ENCODE measurements around the gene KIRREL2. TPM values are rescaled to one million over a fixed set of nuclear protein-coding genes. Genes with fewer than 3 reads are reported as not detected.

KIRREL2 gene
- total and polyA plus RNA-seq, 3 donors from 2014 or later: 0.56 to 0.87 (median 0.84) TPM

- 66 to 70% methylated on average over 7 of the region's 7 CpGs for WGBS, 2 donors
- no peaks in the 10 kb centered on the region for H3K4me1 ChIP-seq
- no peak for TF ChIP-seq POLR2A (IDR thresholded peaks at IDR 0.05)
- TF ChIP-seq CTCF (IDR thresholded peaks at IDR 0.05): no peak
- no peaks in the 10 kb centered on the region for H3K36me3 ChIP-seq (ENCODE audit: low read depth, missing control alignments)
- intact Hi-C loops (cut with DNase I; ENCODE audit: low total_unique reads): no loop called here
- no peak for DNase-seq
- H3K9me3 ChIP-seq: no peaks in the 10 kb centered on the region
- no peak overlapping the region for H3K27ac ChIP-seq
- no peak overlapping the region for H3K4me3 ChIP-seq
- no peaks in the 10 kb centered on the region for H3K27me3 ChIP-seq
These were observed 56.9 kb downstream of the KIRREL2 start for GRCh38 chr19:35913589-35913988.

GRCh38 chr19:35915443-35915842 lies 58.7 kb downstream of the KIRREL2 start:
- WGBS, 2 donors: 70 to 77% methylated on average over 3 of the region's 3 CpGs
- Histone ChIP-seq H3K4me1 (no peaks in the 10 kb centered on the region), H3K36me3 (ENCODE audit: low read depth, missing control alignments) (no peaks in the 10 kb centered on the region), H3K27ac (no peak overlapping the region), H3K4me3 (no peak overlapping the region), H3K27me3 (no peaks in the 10 kb centered on the region), H3K9me3 (no peaks in the 10 kb centered on the region)
- intact Hi-C loops (cut with DNase I; ENCODE audit: low total_unique reads): no loop called here
- no peak for TF ChIP-seq POLR2A (IDR thresholded peaks at IDR 0.05)
- no peak for TF ChIP-seq CTCF (IDR thresholded peaks at IDR 0.05)
- no peak for DNase-seq

Small RNA genes lying within 50 kb of the gene (small RNA-seq; reads per million reads assigned to genes)
- gene RN7SL402P: 0 reads per million in 2 donors

Other genes with a start within 250 kb of the KIRREL2 start
- gene HAUS5, start 244.2 kb upstream of the KIRREL2 start, total RNA-seq: 10 to 100 TPM; 25.5 to 33.9 TPM
- gene HAUS5, start 244.2 kb upstream of the KIRREL2 start, polyA plus RNA-seq (ENCODE audit: insufficient read depth, low read depth, low replicate concordance): 24.4 TPM
- gene RBM42, start 227.9 kb upstream of the KIRREL2 start, total RNA-seq: 100 to 1,000 TPM; 105 to 109 TPM
- 64.2 TPM for gene RBM42, start 227.9 kb upstream of the KIRREL2 start, polyA plus RNA-seq (ENCODE audit: insufficient read depth, low read depth, low replicate concordance)
- 10 to 100 TPM in 1 of 2 donors, 1 to 10 TPM in 1; 4.8 to 14.4 TPM for gene ETV2, start 215.2 kb upstream of the KIRREL2 start, total RNA-seq
- 27.2 TPM for gene ETV2, start 215.2 kb upstream of the KIRREL2 start, polyA plus RNA-seq (ENCODE audit: insufficient read depth, low read depth, low replicate concordance)
- 100 to 1,000 TPM; 198 to 262 TPM for gene COX6B1, start 208.6 kb upstream of the KIRREL2 start, total RNA-seq
- gene COX6B1, start 208.6 kb upstream of the KIRREL2 start, polyA plus RNA-seq (ENCODE audit: insufficient read depth, low read depth, low replicate concordance): 322 TPM
- gene UPK1A, start 190.4 kb upstream of the KIRREL2 start, total RNA-seq: under 1 TPM; 0.37 to 0.47 TPM
- 1.0 TPM for gene UPK1A, start 190.4 kb upstream of the KIRREL2 start, polyA plus RNA-seq (ENCODE audit: insufficient read depth, low read depth, low replicate concordance)
- 10 to 100 TPM; 26.1 to 32.5 TPM for gene ZBTB32, start 152.4 kb upstream of the KIRREL2 start, total RNA-seq
- 125 TPM for gene ZBTB32, start 152.4 kb upstream of the KIRREL2 start, polyA plus RNA-seq (ENCODE audit: insufficient read depth, low read depth, low replicate concordance)
- 100 to 1,000 TPM; 109 to 110 TPM for gene KMT2B, start 138.9 kb upstream of the KIRREL2 start, total RNA-seq
- gene KMT2B, start 138.9 kb upstream of the KIRREL2 start, polyA plus RNA-seq (ENCODE audit: insufficient read depth, low read depth, low replicate concordance): 73.3 TPM
- gene IGFLR1, start 114.5 kb upstream of the KIRREL2 start, total RNA-seq: 10 to 100 TPM; 15.7 to 15.9 TPM
- 9.9 TPM for gene IGFLR1, start 114.5 kb upstream of the KIRREL2 start, polyA plus RNA-seq (ENCODE audit: insufficient read depth, low read depth, low replicate concordance)
- gene U2AF1L4, start 111.5 kb upstream of the KIRREL2 start, total RNA-seq: 10 to 100 TPM; 47.2 to 49.6 TPM
- 45.3 TPM for gene U2AF1L4, start 111.5 kb upstream of the KIRREL2 start, polyA plus RNA-seq (ENCODE audit: insufficient read depth, low read depth, low replicate concordance)
- gene PSENEN, start 111.3 kb upstream of the KIRREL2 start, total RNA-seq: 100 to 1,000 TPM; 100 to 121 TPM
- 303 TPM for gene PSENEN, start 111.3 kb upstream of the KIRREL2 start, polyA plus RNA-seq (ENCODE audit: insufficient read depth, low read depth, low replicate concordance)
- gene LIN37, start 108.3 kb upstream of the KIRREL2 start, total RNA-seq: 10 to 100 TPM; 30.2 TPM
- 24.8 TPM for gene LIN37, start 108.3 kb upstream of the KIRREL2 start, polyA plus RNA-seq (ENCODE audit: insufficient read depth, low read depth, low replicate concordance)
- gene HSPB6, start 99.9 kb upstream of the KIRREL2 start, total RNA-seq: 10 to 100 TPM; 50.9 to 57.1 TPM
- 146 TPM for gene HSPB6, start 99.9 kb upstream of the KIRREL2 start, polyA plus RNA-seq (ENCODE audit: insufficient read depth, low read depth, low replicate concordance)
- 10 to 100 TPM; 48.3 to 72.0 TPM for gene PROSER3, start 98.7 kb upstream of the KIRREL2 start, total RNA-seq
- gene PROSER3, start 98.7 kb upstream of the KIRREL2 start, polyA plus RNA-seq (ENCODE audit: insufficient read depth, low read depth, low replicate concordance): 75.9 TPM
- gene ARHGAP33, start 81.3 kb upstream of the KIRREL2 start, total RNA-seq: 100 to 1,000 TPM in 1 of 2 donors, 10 to 100 TPM in 1; 56.2 to 133 TPM
- gene ARHGAP33, start 81.3 kb upstream of the KIRREL2 start, polyA plus RNA-seq (ENCODE audit: insufficient read depth, low read depth, low replicate concordance): 46.6 TPM
- 1 to 10 TPM in 1 of 2 donors, under 1 TPM in 1; 0.99 to 1.3 TPM for gene PRODH2, start 44.1 kb upstream of the KIRREL2 start, total RNA-seq
- gene PRODH2, start 44.1 kb upstream of the KIRREL2 start, polyA plus RNA-seq (ENCODE audit: insufficient read depth, low read depth, low replicate concordance): 2.7 TPM
- 1 to 10 TPM; 1.8 to 2.7 TPM for gene NPHS1, start 4.4 kb upstream of the KIRREL2 start, total RNA-seq
- gene NPHS1, start 4.4 kb upstream of the KIRREL2 start, polyA plus RNA-seq (ENCODE audit: insufficient read depth, low read depth, low replicate concordance): 3.8 TPM
- 10 to 100 TPM; 45.7 to 54.3 TPM for gene APLP1, start 11.7 kb downstream of the KIRREL2 start, total RNA-seq
- gene APLP1, start 11.7 kb downstream of the KIRREL2 start, polyA plus RNA-seq (ENCODE audit: insufficient read depth, low read depth, low replicate concordance): 37.9 TPM
- gene NFKBID, start 43.6 kb downstream of the KIRREL2 start, total RNA-seq: 1 to 10 TPM; 3.8 to 6.0 TPM
- 2.8 TPM for gene NFKBID, start 43.6 kb downstream of the KIRREL2 start, polyA plus RNA-seq (ENCODE audit: insufficient read depth, low read depth, low replicate concordance)
- gene HCST, start 45.6 kb downstream of the KIRREL2 start, total RNA-seq: 1 to 10 TPM in 1 of 2 donors, under 1 TPM in 1; 0.87 to 3.5 TPM
- gene HCST, start 45.6 kb downstream of the KIRREL2 start, polyA plus RNA-seq (ENCODE audit: insufficient read depth, low read depth, low replicate concordance): 16.8 TPM
- 10 to 100 TPM in 1 of 2 donors, 1 to 10 TPM in 1; 2.9 to 21.7 TPM for gene TYROBP, start 51.4 kb downstream of the KIRREL2 start, total RNA-seq
- gene TYROBP, start 51.4 kb downstream of the KIRREL2 start, polyA plus RNA-seq (ENCODE audit: insufficient read depth, low read depth, low replicate concordance): 77.5 TPM
- 10 to 100 TPM; 27.6 to 31.7 TPM for gene LRFN3, start 79.5 kb downstream of the KIRREL2 start, total RNA-seq
- gene LRFN3, start 79.5 kb downstream of the KIRREL2 start, polyA plus RNA-seq (ENCODE audit: insufficient read depth, low read depth, low replicate concordance): 12.7 TPM
- gene SDHAF1, start 138.3 kb downstream of the KIRREL2 start, total RNA-seq: 10 to 100 TPM; 40.6 to 55.0 TPM
- 13.0 TPM for gene SDHAF1, start 138.3 kb downstream of the KIRREL2 start, polyA plus RNA-seq (ENCODE audit: insufficient read depth, low read depth, low replicate concordance)
- gene SYNE4, start 151.9 kb downstream of the KIRREL2 start, total RNA-seq: 1 to 10 TPM in 1 of 2 donors, under 1 TPM in 1; 0.68 to 1.3 TPM
- gene SYNE4, start 151.9 kb downstream of the KIRREL2 start, polyA plus RNA-seq (ENCODE audit: insufficient read depth, low read depth, low replicate concordance): 1.8 TPM
- 10 to 100 TPM; 22.8 to 26.3 TPM for gene ALKBH6, start 157.3 kb downstream of the KIRREL2 start, total RNA-seq
- gene ALKBH6, start 157.3 kb downstream of the KIRREL2 start, polyA plus RNA-seq (ENCODE audit: insufficient read depth, low read depth, low replicate concordance): 11.9 TPM
- 10 to 100 TPM; 20.7 to 24.2 TPM for gene CLIP3, start 176.0 kb downstream of the KIRREL2 start, total RNA-seq
- gene CLIP3, start 176.0 kb downstream of the KIRREL2 start, polyA plus RNA-seq (ENCODE audit: insufficient read depth, low read depth, low replicate concordance): 18.2 TPM
- gene THAP8, start 197.4 kb downstream of the KIRREL2 start, total RNA-seq: 10 to 100 TPM; 25.0 to 34.2 TPM
- 25.8 TPM for gene THAP8, start 197.4 kb downstream of the KIRREL2 start, polyA plus RNA-seq (ENCODE audit: insufficient read depth, low read depth, low replicate concordance)
- 100 to 1,000 TPM in 1 of 2 donors, 10 to 100 TPM in 1; 72.3 to 106 TPM for gene WDR62, start 198.0 kb downstream of the KIRREL2 start, total RNA-seq
- 178 TPM for gene WDR62, start 198.0 kb downstream of the KIRREL2 start, polyA plus RNA-seq (ENCODE audit: insufficient read depth, low read depth, low replicate concordance)

Measured in testis (tissue), 3 donors.